HFFc6 (cell line): ENCODE data around the gene GSK3B. TPM values are rescaled to one million over a fixed set of nuclear protein-coding genes. Genes with fewer than 3 reads are reported as not detected.

ENCODE experiments used
- DNase-seq: peaks from one replicate; pipeline ENCODE4 v3.0.0-alpha.2; 2018
- H3K27ac Mint-ChIP-seq: 2 replicates; pipeline ENCODE4 v1.8.0; 2020; ENCODE audit warnings: mild to moderate bottlenecking, mixed read lengths
- H3K27me3 Mint-ChIP-seq: 2 replicates; pipeline ENCODE4 v1.8.0; 2021; ENCODE audit warnings: mild to moderate bottlenecking, moderate library complexity, mixed read lengths; ENCODE audit not compliant: insufficient read depth
- H3K36me3 Mint-ChIP-seq: 2 replicates; pipeline ENCODE4 v1.8.0; 2021; ENCODE audit warnings: low read depth, mixed read lengths
- H3K4me1 Mint-ChIP-seq: 2 replicates; pipeline ENCODE4 v1.8.0; 2020; ENCODE audit warnings: low read depth, mixed read lengths
- H3K4me3 Mint-ChIP-seq: 2 replicates; pipeline ENCODE4 v1.8.0; 2020; ENCODE audit warnings: mild to moderate bottlenecking, moderate library complexity, mixed read lengths
- H3K9me3 Mint-ChIP-seq: 2 replicates; pipeline ENCODE4 v1.8.0; 2020; ENCODE audit warnings: mild to moderate bottlenecking, mixed read lengths
- total RNA-seq, 6 experiments: library from RNA; stranded (reverse); fragmentation: NEBNext Ultra II Directional; extraction: Animal tissue kit (Norgen Biotek cat#: 25700); gene quantifications; 2 replicates in 1 of 6; 3 replicates in 5 of 6; pipeline ENCODE4 v1.2.3, GENCODE V29; 2021
- TF ChIP-seq, protein P1 (sequence below): fragments of 200-600 bp; sonication (generic); IDR thresholded peaks from 2 replicates; pipeline ENCODE4 v1.5.0; 2021; ENCODE audit warnings: antibody characterized with exemption, mild to moderate bottlenecking

Gene GSK3B
- total RNA-seq, 6 experiments from 2014 or later = 42.9 to 52.8 (median 49.6) TPM

DNA sequence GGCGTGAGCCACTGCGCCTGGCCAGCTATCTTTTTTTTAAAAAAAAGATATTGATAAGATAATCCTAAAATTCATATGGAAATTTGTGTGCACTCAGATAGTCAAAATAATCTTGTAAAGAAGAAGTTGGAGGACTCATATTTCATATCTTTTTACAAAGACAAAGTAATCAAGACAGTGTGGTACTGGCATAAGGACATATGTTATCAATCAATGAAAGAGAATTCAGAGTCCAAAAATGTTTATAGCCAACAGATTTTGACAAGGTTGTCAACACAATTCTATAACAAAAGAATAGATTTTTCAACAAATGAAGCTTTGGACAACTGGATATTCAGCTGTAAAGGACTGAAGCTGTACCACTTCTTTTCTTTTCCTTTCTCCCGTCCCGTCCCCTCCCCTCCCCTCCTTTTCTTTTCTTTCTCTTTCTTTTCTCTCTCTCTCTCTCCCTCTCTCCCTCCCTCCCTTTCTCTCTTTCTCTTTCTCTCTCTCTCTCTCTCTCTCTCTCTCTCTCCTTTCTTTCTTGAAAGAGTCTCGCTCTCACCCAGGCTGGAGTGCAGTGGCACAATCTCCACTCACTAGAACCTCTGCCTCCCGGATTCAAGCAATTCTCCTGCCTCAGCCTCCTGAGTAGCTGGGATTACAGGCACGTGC, 126.8 kb downstream of the GSK3B start:
- Mint-ChIP-seq H3K4me3 (no peak overlapping the region), H3K4me1 (no peaks in the 10 kb centered on the region), H3K27me3 (no peaks in the 10 kb centered on the region; the same call in 1 of the 2 replicates), H3K36me3 (peaks cover 8% of the 10 kb centered on the region), H3K27ac (peak overlapping the region; percentile 21; the same call in 1 of the 2 replicates), H3K9me3 (no peaks in the 10 kb centered on the region)
- no peak for DNase-seq
- TF ChIP-seq, protein P1, sequence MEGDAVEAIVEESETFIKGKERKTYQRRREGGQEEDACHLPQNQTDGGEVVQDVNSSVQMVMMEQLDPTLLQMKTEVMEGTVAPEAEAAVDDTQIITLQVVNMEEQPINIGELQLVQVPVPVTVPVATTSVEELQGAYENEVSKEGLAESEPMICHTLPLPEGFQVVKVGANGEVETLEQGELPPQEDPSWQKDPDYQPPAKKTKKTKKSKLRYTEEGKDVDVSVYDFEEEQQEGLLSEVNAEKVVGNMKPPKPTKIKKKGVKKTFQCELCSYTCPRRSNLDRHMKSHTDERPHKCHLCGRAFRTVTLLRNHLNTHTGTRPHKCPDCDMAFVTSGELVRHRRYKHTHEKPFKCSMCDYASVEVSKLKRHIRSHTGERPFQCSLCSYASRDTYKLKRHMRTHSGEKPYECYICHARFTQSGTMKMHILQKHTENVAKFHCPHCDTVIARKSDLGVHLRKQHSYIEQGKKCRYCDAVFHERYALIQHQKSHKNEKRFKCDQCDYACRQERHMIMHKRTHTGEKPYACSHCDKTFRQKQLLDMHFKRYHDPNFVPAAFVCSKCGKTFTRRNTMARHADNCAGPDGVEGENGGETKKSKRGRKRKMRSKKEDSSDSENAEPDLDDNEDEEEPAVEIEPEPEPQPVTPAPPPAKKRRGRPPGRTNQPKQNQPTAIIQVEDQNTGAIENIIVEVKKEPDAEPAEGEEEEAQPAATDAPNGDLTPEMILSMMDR = no peak

DNA sequence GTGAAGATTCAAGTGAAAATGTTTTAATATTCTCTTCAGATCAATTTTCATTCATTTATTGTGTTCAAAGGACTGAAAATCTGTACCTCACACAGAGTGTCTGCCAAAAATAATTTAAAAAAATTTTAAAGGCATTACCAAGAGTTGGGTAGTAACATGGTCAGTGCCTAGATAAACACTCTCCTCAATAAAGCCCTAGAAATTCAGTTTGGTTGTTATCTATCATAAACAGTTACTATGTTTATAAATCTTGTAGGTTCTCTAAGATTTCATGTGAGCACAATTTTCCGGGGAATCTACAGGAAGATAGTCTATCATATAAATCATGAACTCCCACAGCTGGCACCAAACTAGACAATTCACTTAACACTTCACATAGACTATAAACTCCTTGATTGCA, 128.6 kb downstream of the GSK3B start:
- Mint-ChIP-seq H3K9me3 (no peaks in the 10 kb centered on the region), H3K4me3 (no peak overlapping the region), H3K27ac (no peak overlapping the region), H3K4me1 (no peaks in the 10 kb centered on the region), H3K27me3 (no peaks in the 10 kb centered on the region; the same call in 1 of the 2 replicates), H3K36me3 (peaks cover 16% of the 10 kb centered on the region)
- no peak for DNase-seq
- TF ChIP-seq, protein P1 = no peak

- Mint-ChIP-seq H3K27me3 (no peaks in the 10 kb centered on the region; the same call in 1 of the 2 replicates), H3K9me3 (no peaks in the 10 kb centered on the region), H3K36me3 (peaks cover 12% of the 10 kb centered on the region), H3K27ac (no peak overlapping the region), H3K4me3 (no peak overlapping the region), H3K4me1 (no peaks in the 10 kb centered on the region)
- DNase-seq = no peak
- TF ChIP-seq, protein P1 = no peak
These were observed 130.0 kb downstream of the GSK3B start for GRCh38 chr3:119964294-119964693.

GRCh38 chr3:119955972-119956371, 138.3 kb downstream of the GSK3B start:
- H3K27me3 Mint-ChIP-seq = no peaks in the 10 kb centered on the region; the same call in 1 of the 2 replicates
- TF ChIP-seq, protein P1 = no peak

GRCh38 chr3:119950666-119951325, 143.5 kb downstream of the GSK3B start:
- no peak for DNase-seq
- no peaks in the 10 kb centered on the region; the same call in 1 of the 2 replicates for H3K27me3 Mint-ChIP-seq
- no peaks in the 10 kb centered on the region for H3K36me3 Mint-ChIP-seq
- H3K27ac Mint-ChIP-seq = no peak overlapping the region
- TF ChIP-seq, protein P1 = no peak
- H3K4me3 Mint-ChIP-seq = no peak overlapping the region
- peaks cover 7% of the 10 kb centered on the region for H3K4me1 Mint-ChIP-seq
- H3K9me3 Mint-ChIP-seq = no peaks in the 10 kb centered on the region

More at GRCh38 chr3:119955972-119956371, 138.3 kb downstream of the GSK3B start:
- Mint-ChIP-seq H3K4me1 (peaks cover 6% of the 10 kb centered on the region; the same call in 1 of the 2 replicates), H3K27ac (no peak overlapping the region), H3K36me3 (no peaks in the 10 kb centered on the region), H3K9me3 (no peaks in the 10 kb centered on the region), H3K4me3 (no peak overlapping the region)
- DNase-seq = no peak
